HL-60/S4 (cell line): Measurements from ENCODE around the gene PRPSAP1.

Source experiments
- in situ Hi-C: fragments of 300-500 bp; cut with MboI; formaldehyde crosslinking; loops from 2 replicates; pipeline ENCODE4 v1.14.3; 2022; ENCODE audit warnings: low sequenced_read_pairs

PRPSAP1 gene

GRCh38 chr17:76353599-76354316 is at the start of gene PRPSAP1:
Gene PRPSAP1 (minus strand): TSS chr17:76353916. CDS start chr17:76353703, 213 bp downstream.
- in situ Hi-C loops: no loop called here

- in situ Hi-C loops: loop anchor here (25.0 kb wide), 1 partner anchor 110 kb away; the partner anchor contains the start of gene RHBDF2
These were observed 49.0 kb upstream of the PRPSAP1 start for GRCh38 chr17:76402711-76403110.

GRCh38 chr17:76399175-76400172 is 45.8 kb upstream of the PRPSAP1 start:
- in situ Hi-C loops: loop anchor here (5.0 to 25.0 kb wide), 3 partner anchors 97 to 287 kb away; partner anchors contain the start of genes EXOC7 and RHBDF2

- in situ Hi-C loops: loop anchor here (5.0 to 25.0 kb wide), 2 partner anchors 96 to 286 kb away; partner anchors contain the start of gene EXOC7
These were observed 44.9 kb upstream of the PRPSAP1 start for GRCh38 chr17:76398523-76399174.

GRCh38 chr17:76397687-76398522 is 44.2 kb upstream of the PRPSAP1 start:
- in situ Hi-C loops: loop anchor here (5.0 to 25.0 kb wide), 2 partner anchors 96 to 286 kb away; partner anchors contain the start of gene EXOC7

GRCh38 chr17:76397184-76397583 is 43.5 kb upstream of the PRPSAP1 start:
- in situ Hi-C loops: loop anchor here (5.0 to 25.0 kb wide), 2 partner anchors 95 to 285 kb away; partner anchors contain the start of gene EXOC7

GRCh38 chr17:76395980-76396379 is 42.3 kb upstream of the PRPSAP1 start:
- in situ Hi-C loops: loop anchor here (5.0 to 25.0 kb wide), 2 partner anchors 94 to 284 kb away; partner anchors contain the start of gene EXOC7

- in situ Hi-C loops: loop anchor here (25.0 kb wide), 1 partner anchor 282 kb away; the partner anchor contains the start of gene EXOC7
These were observed 40.5 kb upstream of the PRPSAP1 start for GRCh38 chr17:76394166-76394565.

- in situ Hi-C loops: loop anchor here (25.0 kb wide), 1 partner anchor 279 kb away; the partner anchor contains the start of gene EXOC7
These were observed 37.5 kb upstream of the PRPSAP1 start for GRCh38 chr17:76391200-76391715.

- in situ Hi-C loops: loop anchor here (25.0 kb wide), 1 partner anchor 278 kb away; the partner anchor contains the start of gene EXOC7
These were observed 36.3 kb upstream of the PRPSAP1 start for GRCh38 chr17:76390003-76390421.

GRCh38 chr17:76388966-76389888 is 35.5 kb upstream of the PRPSAP1 start:
- in situ Hi-C loops: loop anchor here (25.0 kb wide), 1 partner anchor 277 kb away; the partner anchor contains the start of gene EXOC7

GRCh38 chr17:76386966-76387765 is 33.5 kb upstream of the PRPSAP1 start:
- in situ Hi-C loops: loop anchor here (25.0 kb wide), 1 partner anchor 275 kb away; the partner anchor contains the start of gene EXOC7

- in situ Hi-C loops: loop anchor here (25.0 kb wide), 1 partner anchor 274 kb away; the partner anchor contains the start of gene EXOC7
These were observed 32.4 kb upstream of the PRPSAP1 start for GRCh38 chr17:76385892-76386786.

GRCh38 chr17:76384987-76385891 is 31.5 kb upstream of the PRPSAP1 start:
- in situ Hi-C loops: loop anchor here (25.0 kb wide), 1 partner anchor 273 kb away; the partner anchor contains the start of gene EXOC7
